SK-N-SH treated with all-trans-retinoic acid at 6 μM for 48 hours (cell line): Measurements from ENCODE around the gene UBR2.

Source experiments
- ATAC-seq: fragments of 200-7000 bp; cut with Tn5 transposase; 3 replicates; pipeline ENCODE4 v1.9.1; 2020; ENCODE audit warnings: mild to moderate bottlenecking, moderate library complexity
- ARNTL ChIP-seq: fragments of 450-650 bp; formaldehyde crosslinking; IDR thresholded peaks from 2 replicates; pipeline ENCODE4 v1.5.0; 2020; ENCODE audit warnings: low read depth, mild to moderate bottlenecking, moderate library complexity, borderline replicate concordance
- CSDC2 ChIP-seq: fragments of 250-450 bp; sonication (Bioruptor Pico); IDR thresholded peaks from 2 replicates; pipeline ENCODE4 v1.5.0; 2020; ENCODE audit warnings: mild to moderate bottlenecking, moderate library complexity
- ESRRG ChIP-seq: fragments of 250-450 bp; sonication (Bioruptor Pico); IDR thresholded peaks from 2 replicates; pipeline ENCODE4 v1.6.1; 2021; ENCODE audit warnings: mild to moderate bottlenecking
- GLIS3 ChIP-seq: fragments of 250-450 bp; sonication (Bioruptor Pico); IDR thresholded peaks from 2 replicates; pipeline ENCODE4 v1.5.0; 2020; ENCODE audit warnings: mild to moderate bottlenecking, moderate library complexity
- ISL1 ChIP-seq: fragments of 250-450 bp; sonication (Bioruptor Pico); IDR thresholded peaks from 2 replicates; pipeline ENCODE4 v2.1.2; 2022; ENCODE audit warnings: mild to moderate bottlenecking, moderate library complexity
- OSR1 ChIP-seq: fragments of 250-450 bp; sonication (Bioruptor Pico); IDR thresholded peaks from 2 replicates; pipeline ENCODE4 v1.8.0; 2022; ENCODE audit warnings: moderate library complexity, mild to moderate bottlenecking, inconsistent platforms
- PPARA ChIP-seq: fragments of 250-450 bp; sonication (Bioruptor Pico); IDR thresholded peaks from 2 replicates; pipeline ENCODE4 v1.5.0; 2020; ENCODE audit warnings: mild to moderate bottlenecking, borderline replicate concordance
- RARB ChIP-seq: fragments of 250-450 bp; sonication (Bioruptor Pico); IDR thresholded peaks from 2 replicates; pipeline ENCODE4 v1.8.0; 2021; ENCODE audit warnings: mild to moderate bottlenecking, moderate library complexity
- SNAI2 ChIP-seq: fragments of 250-450 bp; sonication (Bioruptor Pico); IDR thresholded peaks from 2 replicates; pipeline ENCODE4 v1.5.0; 2020; ENCODE audit warnings: mild to moderate bottlenecking, moderate library complexity
- TCF4 ChIP-seq: fragments of 250-450 bp; sonication (Bioruptor Pico); IDR thresholded peaks from 2 replicates; pipeline ENCODE4 v1.8.0; 2021; ENCODE audit warnings: mild to moderate bottlenecking, moderate library complexity, borderline replicate concordance
- TOX ChIP-seq: fragments of 250-450 bp; sonication (Bioruptor Pico); IDR thresholded peaks from 2 replicates; pipeline ENCODE4 v1.8.0; 2021; ENCODE audit warnings: mild to moderate bottlenecking, moderate library complexity, borderline replicate concordance
- ZC3H10 ChIP-seq: fragments of 250-450 bp; sonication (Bioruptor Pico); IDR thresholded peaks from 2 replicates; pipeline ENCODE4 v1.5.1; 2021; ENCODE audit warnings: mild to moderate bottlenecking, moderate library complexity
- ZFP3 ChIP-seq: fragments of 250-450 bp; sonication (Bioruptor Pico); IDR thresholded peaks from 2 replicates; pipeline ENCODE4 v1.5.0; 2020; ENCODE audit warnings: mild to moderate bottlenecking, moderate library complexity
- ZFP30 ChIP-seq: fragments of 450-650 bp; formaldehyde crosslinking; IDR thresholded peaks from 2 replicates; pipeline ENCODE4 v1.5.0; 2022; ENCODE audit warnings: mild to moderate bottlenecking, moderate library complexity
- ZNF70 ChIP-seq: fragments of 450-650 bp; formaldehyde crosslinking; IDR thresholded peaks from 2 replicates; pipeline ENCODE4 v1.5.0; 2020; ENCODE audit warnings: mild to moderate bottlenecking, moderate library complexity
- ZNF8 ChIP-seq: fragments of 450-650 bp; formaldehyde crosslinking; IDR thresholded peaks from 2 replicates; pipeline ENCODE4 v1.5.0; 2020; ENCODE audit warnings: mild to moderate bottlenecking, moderate library complexity
- TF ChIP-seq, protein P1 (sequence below): fragments of 250-450 bp; sonication (Bioruptor Pico); IDR thresholded peaks from 2 replicates; pipeline ENCODE4 v1.5.1; 2021; ENCODE audit warnings: mild to moderate bottlenecking, moderate library complexity
- TF ChIP-seq, protein P2 (sequence below): fragments of 250-450 bp; sonication (Bioruptor Pico); IDR thresholded peaks from 2 replicates; pipeline ENCODE4 v1.8.0; 2021; ENCODE audit warnings: low read depth, mild to moderate bottlenecking, moderate library complexity, borderline replicate concordance
- TF ChIP-seq, protein P3 (sequence below): fragments of 250-450 bp; sonication (Bioruptor Pico); IDR thresholded peaks from 2 replicates; pipeline ENCODE4 v1.5.0; 2020; ENCODE audit warnings: mild to moderate bottlenecking, moderate library complexity
- TF ChIP-seq, protein P4 (sequence below): fragments of 250-450 bp; sonication (Bioruptor Pico); IDR thresholded peaks from 2 replicates; pipeline ENCODE4 v1.5.1; 2020; ENCODE audit warnings: low read depth, mild to moderate bottlenecking, moderate library complexity
- TF ChIP-seq, protein P5 (sequence below): fragments of 250-450 bp; sonication (Bioruptor Pico); IDR thresholded peaks from 2 replicates; pipeline ENCODE4 v1.8.0; 2020; ENCODE audit warnings: mild to moderate bottlenecking, moderate library complexity, borderline replicate concordance

Gene UBR2

DNA sequence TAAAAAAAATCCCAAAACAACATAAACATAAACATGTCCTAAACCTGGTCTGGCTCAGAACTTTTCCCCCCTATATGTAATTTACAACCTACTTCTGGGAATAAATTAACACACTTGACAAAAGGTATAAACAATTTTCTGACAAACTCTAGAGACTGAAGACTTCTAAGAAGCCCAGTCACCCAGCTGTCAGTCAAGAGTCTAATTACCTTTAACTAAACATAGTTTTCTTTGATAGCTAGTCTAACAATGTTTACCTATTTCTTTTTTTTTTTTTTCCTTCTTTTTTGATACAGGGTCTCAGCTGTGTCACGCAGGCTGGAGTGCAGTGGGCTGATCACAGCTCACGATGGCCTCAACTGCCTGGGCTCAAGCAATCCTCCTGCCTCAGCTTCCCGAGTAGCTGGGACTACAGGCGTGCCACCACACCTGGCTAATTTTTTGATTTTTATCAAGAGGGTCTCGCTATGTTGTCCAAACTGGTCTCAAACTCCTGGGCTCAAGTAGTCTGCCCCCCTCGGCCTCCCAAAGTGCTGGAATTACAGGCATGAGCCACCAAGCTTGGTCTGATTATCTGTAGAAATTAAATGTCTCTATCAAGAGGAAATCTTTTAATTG, 932 bp upstream of the UBR2 start:
- TF ChIP-seq, protein P1, sequence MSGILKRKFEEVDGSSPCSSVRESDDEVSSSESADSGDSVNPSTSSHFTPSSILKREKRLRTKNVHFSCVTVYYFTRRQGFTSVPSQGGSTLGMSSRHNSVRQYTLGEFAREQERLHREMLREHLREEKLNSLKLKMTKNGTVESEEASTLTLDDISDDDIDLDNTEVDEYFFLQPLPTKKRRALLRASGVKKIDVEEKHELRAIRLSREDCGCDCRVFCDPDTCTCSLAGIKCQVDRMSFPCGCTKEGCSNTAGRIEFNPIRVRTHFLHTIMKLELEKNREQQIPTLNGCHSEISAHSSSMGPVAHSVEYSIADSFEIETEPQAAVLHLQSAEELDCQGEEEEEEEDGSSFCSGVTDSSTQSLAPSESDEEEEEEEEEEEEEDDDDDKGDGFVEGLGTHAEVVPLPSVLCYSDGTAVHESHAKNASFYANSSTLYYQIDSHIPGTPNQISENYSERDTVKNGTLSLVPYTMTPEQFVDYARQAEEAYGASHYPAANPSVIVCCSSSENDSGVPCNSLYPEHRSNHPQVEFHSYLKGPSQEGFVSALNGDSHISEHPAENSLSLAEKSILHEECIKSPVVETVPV (CRISPR knock-in tag) = no peak
- no peak for TF ChIP-seq GLIS3 (CRISPR knock-in tag)
- TF ChIP-seq ESRRG (CRISPR knock-in tag) = no peak
- no peak for TF ChIP-seq ZNF70 (CRISPR knock-in tag)
- no peak for TF ChIP-seq TCF4 (CRISPR knock-in tag)
- TF ChIP-seq, protein P2, sequence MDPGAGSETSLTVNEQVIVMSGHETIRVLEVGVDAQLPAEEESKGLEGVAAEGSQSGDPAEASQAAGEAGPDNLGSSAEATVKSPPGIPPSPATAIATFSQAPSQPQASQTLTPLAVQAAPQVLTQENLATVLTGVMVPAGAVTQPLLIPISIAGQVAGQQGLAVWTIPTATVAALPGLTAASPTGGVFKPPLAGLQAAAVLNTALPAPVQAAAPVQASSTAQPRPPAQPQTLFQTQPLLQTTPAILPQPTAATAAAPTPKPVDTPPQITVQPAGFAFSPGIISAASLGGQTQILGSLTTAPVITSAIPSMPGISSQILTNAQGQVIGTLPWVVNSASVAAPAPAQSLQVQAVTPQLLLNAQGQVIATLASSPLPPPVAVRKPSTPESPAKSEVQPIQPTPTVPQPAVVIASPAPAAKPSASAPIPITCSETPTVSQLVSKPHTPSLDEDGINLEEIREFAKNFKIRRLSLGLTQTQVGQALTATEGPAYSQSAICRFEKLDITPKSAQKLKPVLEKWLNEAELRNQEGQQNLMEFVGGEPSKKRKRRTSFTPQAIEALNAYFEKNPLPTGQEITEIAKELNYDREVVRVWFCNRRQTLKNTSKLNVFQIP = no peak
- TF ChIP-seq, protein P3, sequence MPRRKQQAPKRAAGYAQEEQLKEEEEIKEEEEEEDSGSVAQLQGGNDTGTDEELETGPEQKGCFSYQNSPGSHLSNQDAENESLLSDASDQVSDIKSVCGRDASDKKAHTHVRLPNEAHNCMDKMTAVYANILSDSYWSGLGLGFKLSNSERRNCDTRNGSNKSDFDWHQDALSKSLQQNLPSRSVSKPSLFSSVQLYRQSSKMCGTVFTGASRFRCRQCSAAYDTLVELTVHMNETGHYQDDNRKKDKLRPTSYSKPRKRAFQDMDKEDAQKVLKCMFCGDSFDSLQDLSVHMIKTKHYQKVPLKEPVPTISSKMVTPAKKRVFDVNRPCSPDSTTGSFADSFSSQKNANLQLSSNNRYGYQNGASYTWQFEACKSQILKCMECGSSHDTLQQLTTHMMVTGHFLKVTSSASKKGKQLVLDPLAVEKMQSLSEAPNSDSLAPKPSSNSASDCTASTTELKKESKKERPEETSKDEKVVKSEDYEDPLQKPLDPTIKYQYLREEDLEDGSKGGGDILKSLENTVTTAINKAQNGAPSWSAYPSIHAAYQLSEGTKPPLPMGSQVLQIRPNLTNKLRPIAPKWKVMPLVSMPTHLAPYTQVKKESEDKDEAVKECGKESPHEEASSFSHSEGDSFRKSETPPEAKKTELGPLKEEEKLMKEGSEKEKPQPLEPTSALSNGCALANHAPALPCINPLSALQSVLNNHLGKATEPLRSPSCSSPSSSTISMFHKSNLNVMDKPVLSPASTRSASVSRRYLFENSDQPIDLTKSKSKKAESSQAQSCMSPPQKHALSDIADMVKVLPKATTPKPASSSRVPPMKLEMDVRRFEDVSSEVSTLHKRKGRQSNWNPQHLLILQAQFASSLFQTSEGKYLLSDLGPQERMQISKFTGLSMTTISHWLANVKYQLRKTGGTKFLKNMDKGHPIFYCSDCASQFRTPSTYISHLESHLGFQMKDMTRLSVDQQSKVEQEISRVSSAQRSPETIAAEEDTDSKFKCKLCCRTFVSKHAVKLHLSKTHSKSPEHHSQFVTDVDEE (CRISPR knock-in tag) = no peak
- TF ChIP-seq TOX (CRISPR knock-in tag) = no peak
- no peak for TF ChIP-seq ZFP3 (CRISPR knock-in tag)
- no peak for TF ChIP-seq RARB
- no peak for TF ChIP-seq ZNF8 (CRISPR knock-in tag)
- TF ChIP-seq CSDC2 = no peak
- no peak for TF ChIP-seq ARNTL
- TF ChIP-seq, protein P4, sequence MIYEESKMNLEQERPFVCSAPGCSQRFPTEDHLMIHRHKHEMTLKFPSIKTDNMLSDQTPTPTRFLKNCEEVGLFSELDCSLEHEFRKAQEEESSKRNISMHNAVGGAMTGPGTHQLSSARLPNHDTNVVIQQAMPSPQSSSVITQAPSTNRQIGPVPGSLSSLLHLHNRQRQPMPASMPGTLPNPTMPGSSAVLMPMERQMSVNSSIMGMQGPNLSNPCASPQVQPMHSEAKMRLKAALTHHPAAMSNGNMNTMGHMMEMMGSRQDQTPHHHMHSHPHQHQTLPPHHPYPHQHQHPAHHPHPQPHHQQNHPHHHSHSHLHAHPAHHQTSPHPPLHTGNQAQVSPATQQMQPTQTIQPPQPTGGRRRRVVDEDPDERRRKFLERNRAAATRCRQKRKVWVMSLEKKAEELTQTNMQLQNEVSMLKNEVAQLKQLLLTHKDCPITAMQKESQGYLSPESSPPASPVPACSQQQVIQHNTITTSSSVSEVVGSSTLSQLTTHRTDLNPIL = no peak
- no peak for TF ChIP-seq ZC3H10
- no peak for TF ChIP-seq OSR1 (CRISPR knock-in tag)
- TF ChIP-seq, protein P5, sequence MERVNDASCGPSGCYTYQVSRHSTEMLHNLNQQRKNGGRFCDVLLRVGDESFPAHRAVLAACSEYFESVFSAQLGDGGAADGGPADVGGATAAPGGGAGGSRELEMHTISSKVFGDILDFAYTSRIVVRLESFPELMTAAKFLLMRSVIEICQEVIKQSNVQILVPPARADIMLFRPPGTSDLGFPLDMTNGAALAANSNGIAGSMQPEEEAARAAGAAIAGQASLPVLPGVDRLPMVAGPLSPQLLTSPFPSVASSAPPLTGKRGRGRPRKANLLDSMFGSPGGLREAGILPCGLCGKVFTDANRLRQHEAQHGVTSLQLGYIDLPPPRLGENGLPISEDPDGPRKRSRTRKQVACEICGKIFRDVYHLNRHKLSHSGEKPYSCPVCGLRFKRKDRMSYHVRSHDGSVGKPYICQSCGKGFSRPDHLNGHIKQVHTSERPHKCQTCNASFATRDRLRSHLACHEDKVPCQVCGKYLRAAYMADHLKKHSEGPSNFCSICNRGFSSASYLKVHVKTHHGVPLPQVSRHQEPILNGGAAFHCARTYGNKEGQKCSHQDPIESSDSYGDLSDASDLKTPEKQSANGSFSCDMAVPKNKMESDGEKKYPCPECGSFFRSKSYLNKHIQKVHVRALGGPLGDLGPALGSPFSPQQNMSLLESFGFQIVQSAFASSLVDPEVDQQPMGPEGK = no peak
- ATAC-seq = no peak

DNA sequence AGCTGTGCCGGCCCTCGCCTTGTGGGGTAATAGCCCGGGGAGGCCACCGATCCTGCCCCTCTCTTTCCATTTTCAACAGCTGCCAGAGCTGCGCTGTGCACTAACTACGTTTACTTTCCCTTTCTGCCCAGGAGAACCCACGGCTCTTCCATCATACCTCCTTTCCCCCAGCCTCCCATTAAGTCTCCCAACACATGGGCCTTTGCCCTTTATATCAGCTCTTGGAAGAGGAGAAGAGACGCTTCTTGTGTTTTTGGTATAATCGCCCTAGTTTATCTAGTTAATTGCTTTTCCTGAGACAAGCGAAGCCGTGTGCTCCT, 637 bp downstream of the UBR2 start:
- ATAC-seq = no peak; the same call in 1 of the 3 replicates
- TF ChIP-seq PPARA (CRISPR knock-in tag) = no peak
- no peak for TF ChIP-seq ZFP30
- TF ChIP-seq, protein P1 (CRISPR knock-in tag) = no peak
- no peak for TF ChIP-seq OSR1 (CRISPR knock-in tag)
- TF ChIP-seq GLIS3 (CRISPR knock-in tag) = no peak
- TF ChIP-seq SNAI2 (CRISPR knock-in tag) = no peak
- TF ChIP-seq ZNF8 (CRISPR knock-in tag) = no peak
- TF ChIP-seq ISL1 (CRISPR knock-in tag) = no peak
- TF ChIP-seq RARB = no peak
- TF ChIP-seq TCF4 (CRISPR knock-in tag) = no peak
- TF ChIP-seq ZFP3 (CRISPR knock-in tag) = no peak
- TF ChIP-seq, protein P2 = no peak
- TF ChIP-seq, protein P5 = no peak
- no peak for TF ChIP-seq CSDC2
